ENCODE data around the gene SERPINI1. TPM values are rescaled to one million over a fixed set of nuclear protein-coding genes. Genes with fewer than 3 reads are reported as not detected.

The SERPINI1 gene
- polyA plus RNA-seq, 4 donors, result 41.1 to 67.1 (median 50.4) TPM

Other genes starting within 250 kb of the SERPINI1 start
- 1 to 10 TPM; 2.1 to 3.0 (median 2.5) TPM for gene WDR49, start 81.8 kb upstream of the SERPINI1 start, polyA plus RNA-seq (ENCODE audit: insufficient read length in 4 of 4)
- gene PDCD10, start 829 bp upstream of the SERPINI1 start, polyA plus RNA-seq (ENCODE audit: insufficient read length in 4 of 4), result 10 to 100 TPM; 59.9 to 82.0 (median 81.1) TPM

All from right renal pelvis (tissue), 4 donors.